ENCODE data around the gene TSC22D1.

GRCh38 chr13:44591316-44591715, 15.2 kb upstream of the TSC22D1 start:
- TF ChIP-seq CTCF (optimal IDR thresholded peaks at IDR 0.05 in 1 of 3, IDR thresholded peaks at IDR 0.05 in 1 of 3, conservative IDR thresholded peaks at IDR 0.05 in 1 of 3; ENCODE audit: extremely low read depth in 1 of 3, insufficient read depth in 2 of 3, low read length in 3 of 3) (no peak), EZH2 (IDR thresholded peaks at IDR 0.05; ENCODE audit: low read length) (no peak)

All from keratinocyte (primary cell).